HG03575 (cell line): ENCODE results near the gene RRBP1.
"Not testable (repeated sequence)": the region's sequence is repeated elsewhere in the genome, so short reads cannot be mapped to it uniquely, and the experiment has no call there.

ENCODE experiments used
- ATAC-seq: cut with Tn5 transposase; IDR thresholded peaks from one replicate; pipeline ENCODE4 v1.9.1; 2021; ENCODE audit not compliant: unreplicated experiment, insufficient number of reproducible peaks, low FRiP score; ENCODE audit errors: extremely low read depth

RRBP1 gene

DNA sequence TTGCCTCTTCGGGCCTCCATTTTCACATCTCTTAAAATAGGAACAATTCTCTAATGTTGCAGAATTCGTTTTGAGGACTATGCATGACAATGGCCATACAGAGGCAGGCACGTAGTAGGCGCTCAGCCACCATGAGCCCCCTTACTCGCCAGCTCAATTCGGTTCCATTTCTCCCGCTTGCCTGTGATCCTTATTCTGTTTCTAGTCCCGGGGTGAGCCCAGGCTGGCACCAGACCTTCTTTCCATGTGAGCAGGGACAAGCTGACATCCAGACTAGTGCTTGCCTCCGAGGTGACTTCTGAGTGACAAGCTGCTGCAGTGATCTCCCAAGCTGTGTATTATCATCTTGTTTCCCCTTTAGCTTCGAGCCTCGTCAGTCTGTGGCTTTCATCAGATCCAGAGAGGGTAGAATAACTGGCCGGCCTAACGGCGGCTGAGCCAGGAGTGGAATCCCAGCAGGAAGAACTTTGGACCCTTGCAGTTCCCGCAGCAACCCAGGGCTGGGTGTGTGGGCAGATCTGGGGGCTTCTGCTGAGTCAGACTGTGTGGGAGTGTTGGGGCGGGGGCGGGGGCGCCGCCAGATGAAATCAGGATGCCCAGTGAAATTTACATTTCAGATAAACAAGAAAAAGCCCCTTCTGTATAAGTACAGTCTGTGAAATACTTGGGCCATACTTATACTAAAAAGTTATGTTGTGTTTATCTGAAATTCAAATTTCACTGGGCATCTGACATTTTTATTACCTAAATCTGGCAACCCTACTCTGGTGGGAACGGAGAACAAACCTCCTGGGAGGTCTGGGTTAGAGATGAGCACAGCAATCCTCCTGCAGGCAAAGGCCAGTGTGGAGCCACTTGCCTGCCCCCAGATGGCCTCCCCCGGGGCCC, 28.6 kb upstream of the RRBP1 start:
- no peak for ATAC-seq

DNA sequence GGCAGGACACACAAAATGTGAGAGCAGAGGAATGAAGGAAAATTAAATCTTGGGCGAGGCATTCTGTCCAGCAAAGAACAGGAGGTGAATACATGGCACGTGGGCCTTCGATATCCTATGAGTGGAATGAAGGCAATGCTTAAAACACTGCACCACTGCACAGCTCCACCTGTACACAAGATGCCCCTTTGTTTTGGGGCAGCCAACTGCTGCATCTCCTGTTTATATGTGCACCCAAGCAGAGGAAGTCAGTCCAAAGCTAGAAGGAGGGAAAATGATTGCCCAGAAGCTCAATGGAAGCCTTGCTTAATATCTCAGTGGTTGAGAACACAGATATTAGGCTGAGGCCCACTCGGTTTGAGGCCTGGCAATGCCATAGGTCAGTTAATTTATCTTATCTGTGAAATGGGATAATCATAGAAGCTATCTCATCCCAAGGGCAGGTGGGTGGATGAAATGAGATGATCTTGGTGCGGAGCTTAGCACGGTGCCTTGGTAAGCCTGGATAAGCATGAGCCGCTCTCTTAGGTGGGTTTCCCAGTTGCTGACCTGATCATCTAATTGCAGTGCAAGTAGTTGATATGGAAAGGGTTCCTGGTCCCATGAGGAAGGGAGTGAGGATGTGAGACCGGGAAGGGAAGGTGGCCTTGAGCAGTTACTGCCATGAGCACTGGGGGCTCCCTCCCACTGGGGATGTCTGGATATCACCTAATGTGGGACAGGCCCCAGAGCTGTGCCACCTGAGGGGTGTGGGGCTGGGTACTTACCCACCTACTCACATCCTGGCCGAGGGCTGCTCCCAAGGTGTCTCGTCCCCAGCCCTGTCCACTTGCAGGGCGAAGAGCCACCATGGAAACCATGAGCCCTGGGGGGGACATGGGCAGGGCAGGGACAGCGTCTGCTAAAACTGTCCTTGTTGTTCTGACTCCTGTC, 27.6 kb upstream of the RRBP1 start:
- ATAC-seq = no peak

DNA sequence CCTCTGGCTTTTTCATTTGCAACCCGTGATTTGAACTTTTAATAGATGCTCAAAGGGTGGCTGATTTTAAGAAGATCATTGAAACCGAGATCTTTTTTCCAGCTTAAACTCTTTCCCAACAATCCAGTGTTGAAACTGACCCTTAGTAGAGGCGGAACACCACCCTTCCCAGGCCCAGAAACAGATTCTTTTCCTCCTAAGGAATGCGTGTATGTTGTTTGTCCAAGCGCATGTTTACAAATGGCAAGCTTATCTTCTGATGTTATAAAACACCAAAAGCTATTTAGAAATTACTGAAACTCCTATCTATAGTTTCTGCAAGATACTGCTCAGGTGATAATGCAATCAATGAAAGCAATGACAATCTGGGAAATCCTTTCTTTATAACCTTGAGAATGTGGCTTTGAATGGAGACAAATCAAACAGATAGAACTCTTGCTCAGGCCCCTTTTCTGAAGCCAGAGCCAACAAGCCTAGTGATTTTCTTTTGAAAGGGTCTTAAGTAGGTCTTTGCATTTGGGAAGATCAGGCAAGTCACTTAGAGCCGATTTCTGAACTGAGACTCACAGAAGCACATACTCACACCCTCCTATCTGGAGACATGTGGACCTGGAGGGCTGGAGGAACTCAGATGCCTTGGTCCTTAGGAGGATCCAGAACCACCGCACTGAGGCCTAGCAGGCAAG, 26.8 kb upstream of the RRBP1 start:
- ATAC-seq = no peak

DNA sequence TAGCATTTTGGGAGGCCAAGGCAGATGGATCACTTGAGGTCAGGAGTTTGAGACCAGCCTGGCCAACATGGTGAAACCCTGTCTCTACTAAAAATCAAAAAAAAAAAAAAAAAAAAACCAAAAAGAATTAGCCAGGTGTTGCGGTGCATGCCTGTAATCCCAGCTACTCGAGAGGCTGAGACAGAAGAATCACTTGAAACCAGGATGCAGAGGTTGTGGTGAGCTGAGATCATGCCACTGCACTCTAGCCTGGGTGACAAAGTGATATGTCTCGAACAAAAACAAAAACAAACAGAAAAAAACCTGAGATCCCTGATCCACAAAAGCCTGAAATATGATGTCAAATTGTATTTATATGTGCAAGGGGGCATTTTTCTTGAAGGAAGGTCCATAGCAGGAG, 25.9 kb upstream of the RRBP1 start:
- ATAC-seq = not testable (repeated sequence)

DNA sequence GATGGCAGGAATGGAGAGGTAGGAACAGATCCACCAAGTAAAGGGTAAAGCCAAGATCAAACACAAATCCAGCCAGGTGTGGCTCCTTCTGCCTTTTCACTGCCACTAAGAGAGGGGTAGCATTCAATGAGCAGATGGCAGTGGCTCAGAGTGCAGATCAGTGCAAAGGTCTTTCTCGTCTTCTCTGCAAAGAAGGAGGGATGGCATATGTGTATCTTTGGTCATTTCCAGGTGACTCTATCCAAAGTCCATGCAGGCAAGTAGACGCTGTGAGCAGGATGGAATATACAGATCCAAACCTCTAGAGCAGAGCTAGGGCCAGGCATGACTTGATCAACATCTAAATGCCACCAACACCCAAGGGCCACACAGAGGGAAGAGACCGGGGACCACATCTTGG, 24.6 kb upstream of the RRBP1 start:
- ATAC-seq = no peak

DNA sequence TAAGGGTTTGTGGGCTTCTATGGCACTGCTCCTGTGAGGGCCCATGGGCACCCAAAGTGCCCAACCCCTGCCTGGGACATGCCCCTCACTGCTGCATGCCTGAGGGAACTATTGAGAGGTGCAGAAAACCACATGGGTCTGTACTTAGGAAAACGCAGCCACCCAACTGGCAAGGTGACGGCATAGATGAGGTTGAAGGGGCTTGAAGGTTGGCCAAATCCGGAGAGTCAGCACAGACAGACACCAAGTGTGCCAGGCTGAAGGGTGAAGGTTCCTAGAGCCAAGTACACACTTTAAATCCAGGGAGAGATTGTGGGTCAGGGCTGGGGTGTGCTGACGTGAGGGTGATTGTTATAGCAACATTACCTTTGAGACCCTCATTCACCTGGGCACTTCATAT, 23.9 kb upstream of the RRBP1 start:
- no peak for ATAC-seq

DNA sequence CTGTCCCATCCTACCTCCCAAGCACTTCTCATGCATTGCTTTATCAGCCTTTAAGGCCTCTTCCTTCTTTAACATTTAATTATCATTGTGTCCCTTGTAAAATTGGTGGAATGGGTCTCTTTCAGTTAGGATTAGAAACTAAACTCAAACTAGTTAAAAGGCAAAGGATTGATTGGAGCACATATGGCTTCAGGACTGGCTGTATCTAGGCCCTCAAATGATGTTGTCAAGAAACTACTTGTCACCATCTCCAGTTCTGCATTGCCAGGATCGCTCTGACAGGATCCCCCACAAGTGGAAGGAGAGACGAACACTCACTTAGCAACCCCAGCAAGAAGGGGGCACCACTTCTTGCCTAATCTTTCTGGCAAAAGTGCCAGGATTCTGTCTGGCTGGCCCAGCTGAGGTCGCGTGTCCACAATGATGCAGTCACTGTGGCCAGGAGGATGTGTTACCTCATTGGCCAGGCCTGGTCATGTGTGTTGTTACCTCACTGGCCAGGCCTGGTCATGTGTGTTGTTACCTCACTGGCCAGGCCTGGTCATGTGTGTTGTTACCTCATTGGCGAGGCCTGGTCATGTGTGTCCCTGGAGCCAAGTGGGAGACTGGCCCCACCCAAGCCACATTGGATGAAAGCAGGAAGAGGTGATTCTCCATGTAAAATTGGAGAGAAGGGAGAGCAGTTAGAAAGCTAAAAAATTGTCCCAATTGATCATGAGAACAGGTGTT, 22.7 kb upstream of the RRBP1 start:
- no peak for ATAC-seq

DNA sequence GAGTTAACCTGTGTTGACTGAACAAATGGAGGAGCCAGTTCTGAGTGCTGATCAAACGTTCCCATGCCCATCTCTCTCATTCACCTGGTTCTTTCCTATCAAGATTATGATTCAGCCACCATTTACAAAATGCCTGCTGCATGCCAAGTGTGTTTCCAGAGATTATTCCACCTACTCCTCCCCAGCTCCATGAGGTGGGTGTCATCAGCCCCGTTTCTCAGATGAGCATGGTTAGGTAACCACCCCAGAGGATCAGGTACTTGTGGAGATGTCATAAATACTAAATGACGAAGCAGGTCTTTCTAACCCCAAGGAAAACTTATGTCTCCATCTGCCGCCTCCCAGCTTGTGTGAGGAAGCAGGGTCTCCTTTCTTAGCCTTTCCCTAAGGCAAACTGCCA, 19.8 kb upstream of the RRBP1 start:
- no peak for ATAC-seq

DNA sequence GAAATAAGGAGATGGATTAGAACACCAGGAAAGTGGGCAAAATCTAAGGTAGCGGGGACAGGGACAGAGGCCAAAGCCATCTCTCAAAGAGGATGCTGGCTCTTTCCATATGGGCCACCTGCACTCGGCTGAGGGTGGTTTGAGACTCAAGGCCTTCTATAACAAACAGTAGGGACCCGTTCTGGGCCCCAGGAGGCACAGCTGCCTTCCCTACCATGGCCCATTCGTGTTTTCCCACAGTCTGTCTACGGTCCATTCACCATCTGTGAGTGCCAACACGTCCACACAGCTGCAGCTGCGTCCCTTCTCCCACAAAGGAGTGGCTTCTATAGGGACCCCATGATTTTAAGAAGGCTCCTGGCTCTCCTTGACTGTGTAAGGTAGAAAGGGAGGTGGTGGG, 18.6 kb upstream of the RRBP1 start:
- no peak for ATAC-seq

DNA sequence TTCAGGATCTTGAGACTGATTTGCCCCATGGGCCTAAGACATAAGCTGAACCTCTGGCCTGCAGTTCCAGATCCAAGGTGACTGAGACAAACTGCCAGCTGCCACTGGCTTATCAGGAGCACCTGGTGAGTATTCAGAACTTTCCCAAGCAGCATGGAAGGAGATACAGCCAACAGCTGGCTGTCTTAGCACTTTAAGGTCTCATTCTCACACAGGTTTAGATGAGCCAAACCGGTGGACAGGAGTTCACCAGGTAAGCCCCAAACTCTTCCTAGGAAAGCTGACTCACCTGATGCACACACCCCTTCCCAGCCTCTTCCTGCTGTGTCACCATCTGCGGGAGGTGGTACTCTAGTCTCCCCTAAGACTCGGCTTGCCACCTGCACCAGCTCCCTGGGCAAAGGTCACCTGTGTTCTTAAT, 17.9 kb upstream of the RRBP1 start, which contains the start of gene BANF2:
Gene BANF2 (plus strand): TSS at position 36 of the 421 bp plus-strand sequence. CDS start 25,060 bp downstream, outside the sequence.
- no peak for ATAC-seq

DNA sequence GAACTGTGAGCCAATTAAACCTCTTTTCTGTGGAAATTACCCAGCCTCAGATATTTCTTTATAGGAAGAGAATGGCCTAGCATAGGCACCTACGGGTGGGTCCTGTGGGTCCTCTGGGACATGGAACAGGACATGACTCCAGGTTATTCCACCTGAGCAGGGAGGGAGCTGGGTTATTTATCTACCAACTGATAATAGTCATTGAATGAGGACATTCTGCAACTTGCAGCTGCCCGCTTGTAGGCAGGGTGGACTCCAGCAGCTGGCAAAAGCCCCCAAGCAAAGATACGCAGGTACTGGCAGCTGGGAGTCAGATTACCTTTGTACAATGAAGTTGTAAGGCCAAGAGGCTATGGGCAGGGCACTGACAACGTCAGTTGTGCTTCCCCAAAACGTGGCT, 16.3 kb upstream of the RRBP1 start:
- ATAC-seq = no peak

DNA sequence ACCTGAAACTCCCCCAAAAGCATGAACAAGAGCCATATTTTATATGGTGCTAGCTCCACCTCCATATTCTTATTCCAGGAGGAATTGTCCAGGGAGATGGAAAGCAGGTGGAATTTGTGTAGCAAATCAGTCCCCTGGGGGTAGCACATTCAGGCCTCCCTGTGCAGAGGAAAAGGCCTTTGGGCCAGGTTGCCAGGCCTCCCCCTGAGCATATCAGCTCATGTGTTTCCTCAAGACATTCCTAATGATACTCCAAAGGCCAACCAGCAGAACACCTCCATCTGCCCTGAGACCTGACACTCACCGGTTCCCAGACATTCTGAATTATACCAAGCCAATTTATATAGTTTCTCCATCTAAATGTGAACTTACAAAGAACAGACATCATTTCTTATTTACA, 15.1 kb upstream of the RRBP1 start:
- no peak for ATAC-seq

DNA sequence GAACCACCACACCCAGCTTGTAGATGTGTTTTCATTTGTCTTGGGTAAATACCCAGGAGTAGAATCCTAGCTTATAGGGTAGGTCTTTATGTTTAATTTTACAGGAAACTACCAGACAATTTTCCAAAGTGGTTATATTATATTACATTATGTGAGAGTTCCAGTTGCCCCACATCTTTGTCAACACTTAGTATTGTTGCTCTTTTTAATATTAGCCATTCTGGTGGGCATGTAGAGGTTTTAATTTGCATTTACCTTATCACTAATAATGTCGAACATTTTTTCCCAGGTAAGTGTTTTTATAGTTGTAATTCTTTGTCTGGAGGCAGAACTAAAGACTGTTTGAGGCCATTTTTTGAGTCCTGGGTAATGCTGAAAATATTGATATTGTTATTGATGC, 14.2 kb upstream of the RRBP1 start:
- ATAC-seq = no peak

DNA sequence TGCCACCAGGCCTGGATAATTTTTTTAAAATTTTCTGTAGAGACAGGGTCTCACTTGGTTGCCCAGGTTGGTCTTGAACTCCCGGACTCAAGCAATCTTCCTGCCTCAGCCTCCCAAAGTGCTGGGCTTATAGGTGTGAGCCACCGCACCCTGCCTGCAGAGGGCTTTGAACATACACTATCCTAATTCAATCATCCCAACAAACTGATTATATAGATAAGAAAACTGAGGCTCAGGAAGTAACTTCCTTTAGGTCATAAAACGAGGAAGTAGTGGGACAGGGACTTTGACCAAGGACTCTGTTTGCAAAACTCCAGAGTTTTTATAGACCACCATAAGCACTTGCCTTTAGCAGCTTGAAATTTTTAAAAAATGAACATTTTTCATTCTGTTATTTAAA, 12.7 kb upstream of the RRBP1 start:
- no peak for ATAC-seq

DNA sequence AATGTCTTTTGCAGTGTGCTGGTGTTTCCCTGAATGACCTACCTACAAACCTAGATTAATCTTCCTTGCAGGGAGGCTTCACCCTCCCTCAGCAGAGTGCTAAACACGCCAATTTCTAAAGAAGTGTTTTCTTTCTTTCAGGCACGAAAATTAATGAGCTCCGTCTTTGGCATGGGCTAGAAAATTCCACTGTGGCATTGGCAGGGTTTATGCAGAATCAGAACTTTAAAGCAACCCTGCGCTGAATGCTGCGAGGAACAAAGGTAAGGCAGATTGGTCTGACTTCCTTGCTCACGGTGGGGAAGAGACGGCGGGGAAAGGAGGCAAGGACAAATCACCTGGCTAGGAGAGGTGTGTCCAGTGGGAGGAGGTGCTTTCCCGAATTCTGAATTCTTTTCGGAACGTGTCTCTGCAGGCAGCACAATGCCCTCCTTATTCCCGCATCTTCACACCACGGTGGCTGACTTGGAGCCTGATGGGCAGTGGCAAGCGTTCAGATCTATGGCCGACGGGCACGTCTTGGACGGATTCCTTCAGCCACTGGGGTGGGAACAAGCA, 11.5 kb upstream of the RRBP1 start:
- no peak for ATAC-seq

DNA sequence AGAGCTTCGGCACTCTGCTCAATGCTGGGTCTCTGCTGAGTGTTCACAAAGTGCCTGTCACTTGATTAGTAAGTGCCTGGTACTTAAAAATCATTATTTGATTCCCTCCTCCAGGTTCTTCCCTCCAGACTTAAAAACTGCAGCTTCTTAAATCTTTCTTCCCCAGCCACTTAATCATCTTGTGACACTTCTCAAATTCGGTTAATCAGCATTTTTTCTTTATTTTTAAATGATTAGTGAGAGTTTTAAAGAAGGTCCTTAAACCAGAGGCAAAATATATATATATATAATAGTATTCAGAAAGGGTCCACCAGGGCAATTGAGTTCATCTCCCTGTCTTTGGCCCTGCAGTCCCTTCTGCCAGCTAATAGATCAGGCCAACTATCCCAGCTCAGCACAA, 9.7 kb upstream of the RRBP1 start:
- no peak for ATAC-seq

DNA sequence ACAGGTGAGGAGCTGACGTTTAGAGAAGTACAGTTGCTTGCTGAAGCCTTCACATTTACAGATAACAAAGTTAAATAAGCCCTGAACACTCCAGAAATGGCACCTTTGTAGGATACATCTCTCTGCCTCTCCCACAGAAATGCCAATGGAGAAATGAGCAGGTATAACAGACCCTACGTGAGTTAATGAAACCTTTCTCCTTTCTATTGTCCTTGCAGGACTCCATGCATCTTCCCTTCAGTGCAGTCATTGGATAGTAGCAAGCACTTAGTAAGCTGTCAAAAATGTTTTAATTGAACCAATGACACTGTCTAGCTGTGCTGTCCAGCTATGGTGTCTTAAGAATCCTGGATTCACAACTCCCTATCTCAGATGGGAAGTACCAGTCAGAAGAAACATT, 8.1 kb upstream of the RRBP1 start:
- no peak for ATAC-seq

DNA sequence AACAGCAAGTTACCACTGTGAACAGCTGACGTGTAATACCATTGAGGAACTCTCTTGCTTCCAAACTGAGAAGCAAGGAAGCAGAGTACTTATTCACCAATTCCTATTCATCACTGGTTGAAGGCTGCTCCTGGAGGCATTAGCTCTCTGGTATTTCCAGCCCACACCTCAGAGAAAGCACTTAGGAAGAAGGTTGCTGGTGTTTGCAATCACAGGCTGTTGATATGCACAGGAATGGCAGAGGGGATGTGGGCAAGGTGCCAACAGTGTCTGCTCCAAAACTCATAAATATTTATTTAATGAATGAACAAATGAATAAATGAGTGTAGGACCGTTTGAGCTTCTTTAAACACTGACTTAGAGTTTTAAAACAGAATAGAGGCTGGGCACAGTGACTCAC, 6.9 kb upstream of the RRBP1 start:
- no peak for ATAC-seq
